ENCODE results near the gene RUNX2.
A peak's percentile ranks its signal among the peaks of the same experiment; 100 is the strongest.
"Not testable (repeated sequence)": the region's sequence is repeated elsewhere in the genome, so short reads cannot be mapped to it uniquely, and the experiment has no call there.

The RUNX2 gene

DNA sequence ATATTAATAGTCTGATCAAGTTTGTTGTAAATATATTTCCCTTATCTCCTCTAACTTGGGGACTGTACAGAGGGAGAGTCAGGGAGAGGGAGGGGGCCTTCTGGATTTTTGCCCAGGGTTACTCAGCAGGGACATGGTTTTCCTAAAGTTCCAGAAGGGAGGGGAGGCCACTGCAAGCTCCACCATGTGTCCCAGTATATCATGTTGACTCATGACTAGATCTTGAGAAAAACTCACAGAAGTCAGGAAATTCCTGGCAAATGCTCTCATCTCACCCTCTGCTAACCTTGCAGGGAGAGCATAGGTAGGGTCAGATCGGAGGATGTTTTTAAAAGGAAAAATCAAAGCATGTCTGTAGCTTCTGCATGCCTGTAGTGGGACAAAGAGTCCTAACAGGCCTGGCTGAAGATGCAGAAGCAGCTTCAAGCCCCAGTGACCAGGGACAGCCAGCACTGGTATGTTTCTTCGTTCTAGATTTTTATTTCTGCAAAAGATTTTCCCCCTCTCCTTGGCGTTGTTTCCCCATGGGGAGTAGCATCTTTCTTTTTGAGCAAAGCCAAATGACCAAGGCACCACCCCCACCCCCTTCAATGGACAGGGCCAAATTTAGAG is 322.5 kb downstream of the RUNX2 start:
- DNase-seq (ENCODE audit: low read depth) = no peak

DNA sequence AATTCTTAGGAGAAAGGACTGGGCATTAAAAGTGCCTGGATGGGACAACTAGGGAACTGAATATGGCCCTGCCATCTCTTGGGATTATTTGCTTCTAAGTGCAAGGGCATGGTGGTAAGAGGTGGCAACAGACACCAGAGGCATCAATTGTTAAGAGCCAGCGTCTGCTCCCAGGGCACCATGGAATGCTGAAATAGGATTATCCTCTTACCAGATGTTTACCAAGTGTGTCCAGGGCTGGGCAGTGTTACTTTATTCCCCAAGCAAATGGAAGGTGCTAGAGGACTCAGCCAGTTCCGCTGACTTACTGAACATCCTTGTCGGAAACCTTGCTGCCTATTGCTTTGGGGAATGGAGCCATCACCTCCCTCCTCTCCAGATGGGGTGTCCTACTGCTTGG is 323.2 kb downstream of the RUNX2 start:
- DNase-seq (ENCODE audit: low read depth) = no peak

DNA sequence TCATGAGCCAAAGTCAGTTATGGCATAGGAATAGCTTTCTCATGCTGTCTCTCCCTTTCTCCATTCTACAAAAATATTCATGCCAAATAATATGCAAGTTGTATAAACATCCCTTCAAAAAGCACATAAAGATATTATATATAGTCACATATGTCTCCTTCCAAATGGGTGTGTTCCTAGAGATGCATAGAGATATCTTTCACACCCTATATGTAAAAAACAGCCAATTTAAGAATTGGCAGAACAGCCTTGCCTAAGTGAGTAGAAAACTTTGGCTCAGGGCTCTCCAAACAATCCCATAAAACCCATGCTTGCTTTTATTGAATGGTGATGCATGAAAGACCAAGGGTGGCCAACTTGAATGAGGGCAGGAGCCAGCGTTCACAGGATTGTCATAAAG is 324.3 kb downstream of the RUNX2 start:
- DNase-seq (ENCODE audit: low read depth) = no peak

DNA sequence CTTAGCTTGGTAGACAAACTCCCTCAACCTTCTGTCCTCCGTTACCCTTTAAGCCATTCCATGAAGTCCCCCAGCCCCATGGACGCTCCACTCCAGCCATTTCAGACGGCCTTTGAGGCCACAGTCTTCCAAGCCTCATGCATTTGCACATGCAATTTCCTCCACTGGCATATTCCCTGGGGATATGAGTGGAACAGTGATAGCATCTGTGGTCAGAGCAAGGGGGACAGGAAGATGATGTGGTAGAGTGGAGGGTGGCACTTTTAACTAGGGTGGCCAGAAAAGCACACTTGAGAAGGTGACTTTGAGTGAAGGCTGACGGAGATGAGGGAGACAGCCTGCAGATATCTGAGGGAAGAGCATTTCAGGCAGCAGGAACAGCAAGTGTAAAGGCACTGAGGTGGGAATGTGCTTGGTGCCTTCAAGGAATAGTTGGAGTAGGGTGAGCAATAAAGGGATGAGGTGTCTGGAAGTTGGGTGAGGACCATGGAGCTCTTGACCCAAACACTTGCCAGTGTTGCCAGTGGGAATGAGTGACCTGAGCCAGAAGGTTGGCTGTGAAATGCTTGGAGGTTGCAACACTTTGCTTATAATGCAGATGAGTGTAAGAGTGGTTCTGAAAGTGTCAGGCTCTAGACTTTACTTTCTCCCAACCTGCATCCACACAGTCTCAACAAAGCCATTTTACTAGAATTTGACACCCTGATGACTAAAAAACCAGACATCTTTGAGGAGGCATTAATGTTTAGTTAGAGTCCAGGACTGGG is 325.2 kb downstream of the RUNX2 start:
- no peak for DNase-seq (ENCODE audit: low read depth)

DNA sequence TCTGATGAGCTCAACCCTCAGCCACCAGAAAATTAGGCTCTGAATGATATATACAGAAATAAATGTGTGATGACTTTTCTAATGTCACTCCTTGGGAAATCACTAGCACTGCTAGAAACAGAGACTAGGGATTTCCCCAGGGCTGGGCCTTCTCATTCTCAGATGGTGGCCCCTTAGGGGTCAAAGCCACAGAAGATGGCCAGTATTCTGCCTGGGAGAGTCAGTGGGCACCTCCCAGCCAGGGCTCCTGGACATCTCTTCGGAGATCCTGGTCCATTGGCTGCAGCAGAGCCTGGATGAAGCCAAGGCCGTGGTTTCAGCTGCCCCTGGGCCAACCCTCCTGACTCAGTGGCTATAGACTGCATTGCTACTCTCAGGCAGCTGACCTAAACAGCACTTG is 326.5 kb downstream of the RUNX2 start:
- DNase-seq (ENCODE audit: low read depth) = no peak

DNA sequence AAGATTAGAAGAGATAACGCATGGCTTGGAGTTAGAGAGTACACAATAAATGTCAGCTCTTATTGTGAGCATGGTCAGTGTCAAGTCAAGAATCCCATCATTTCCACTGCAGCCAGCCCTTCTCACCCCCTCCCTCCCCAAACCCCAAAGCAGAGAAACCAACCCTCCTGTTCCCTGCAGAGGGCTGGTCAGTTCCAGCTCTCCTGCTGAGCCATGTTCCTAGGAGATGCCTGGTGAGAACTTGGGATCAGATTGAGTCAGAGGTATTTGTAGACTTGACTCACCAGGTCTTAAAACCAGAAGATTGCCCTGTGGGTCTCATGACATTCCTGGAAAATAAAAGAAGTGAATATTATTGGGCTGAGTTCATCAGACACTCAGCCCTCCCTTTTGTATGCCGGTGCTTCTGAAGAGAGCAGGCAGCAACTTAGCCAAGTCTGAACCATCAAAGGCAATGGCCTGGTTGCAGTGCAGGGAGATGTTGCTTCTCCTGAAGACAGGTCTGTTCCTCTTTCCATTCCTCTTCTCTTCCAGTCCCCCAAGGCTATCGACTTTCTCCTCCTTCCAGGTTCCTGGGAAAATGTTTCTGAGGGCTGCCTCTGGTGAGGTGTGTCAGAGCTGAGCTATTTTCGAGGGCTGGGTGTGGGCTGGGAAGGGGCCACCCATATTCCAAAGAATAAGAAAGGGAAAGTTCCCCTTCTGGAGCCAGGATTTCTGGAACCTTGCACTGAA is 327.8 kb downstream of the RUNX2 start:
- DNase-seq (ENCODE audit: low read depth) = no peak

DNA sequence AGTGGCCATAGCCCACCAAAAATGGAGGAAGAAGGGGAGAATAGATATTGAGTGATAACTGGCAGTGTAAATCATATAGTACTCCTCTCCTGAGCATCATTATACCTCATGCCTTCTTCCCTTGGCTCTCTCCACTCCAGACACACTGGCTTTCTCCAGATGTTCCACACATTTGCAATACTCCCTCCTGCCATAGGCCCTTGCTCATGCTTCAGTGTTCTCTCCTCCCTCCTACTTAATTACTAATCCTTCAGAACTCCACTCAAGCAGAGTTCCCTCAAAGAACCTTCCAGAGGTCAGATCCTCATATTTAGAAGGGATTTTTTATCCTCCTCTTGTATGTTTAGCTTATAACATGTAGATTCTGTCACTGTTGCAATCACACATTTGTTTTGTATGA is 329.1 kb downstream of the RUNX2 start:
- DNase-seq (ENCODE audit: low read depth) = no peak

DNA sequence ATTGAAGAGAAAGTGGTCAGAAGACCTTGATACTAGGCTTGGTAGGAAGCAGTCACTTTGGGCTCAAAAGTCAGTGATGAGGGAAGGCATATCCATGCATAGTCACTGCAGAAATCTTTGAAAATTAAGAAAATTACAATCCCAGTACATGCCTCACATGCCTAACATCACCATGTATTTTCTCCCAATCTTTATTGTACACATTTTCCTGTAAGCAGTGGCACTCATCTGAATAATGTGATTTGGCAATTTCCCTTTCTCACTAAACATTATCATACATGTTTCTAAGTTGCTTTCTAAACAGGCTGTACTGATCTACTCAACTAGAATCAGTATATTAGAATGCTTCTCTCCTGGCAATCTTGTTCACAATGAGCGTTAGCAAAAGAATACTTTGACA is 330.3 kb downstream of the RUNX2 start:
- no peak for DNase-seq (ENCODE audit: low read depth)

DNA sequence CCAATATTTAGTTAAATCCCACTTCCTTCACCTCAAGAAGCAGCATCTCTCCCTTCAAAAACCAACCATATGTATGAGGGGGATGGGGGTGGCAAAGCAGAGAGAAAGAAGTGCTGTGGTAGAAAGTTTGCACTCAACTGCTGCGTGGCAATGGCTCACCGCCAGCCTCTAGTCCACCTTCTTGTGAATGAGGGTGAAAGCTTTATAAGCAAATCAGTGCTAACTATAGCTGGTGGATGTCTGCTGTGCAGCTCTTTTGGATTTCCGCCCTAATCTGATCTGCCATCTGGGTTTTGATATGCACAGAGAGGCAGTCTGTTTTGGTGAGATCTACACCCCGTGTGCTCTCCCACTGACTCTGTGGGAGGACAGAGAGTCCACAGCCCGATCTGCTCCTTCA is 330.8 kb downstream of the RUNX2 start:
- DNase-seq (ENCODE audit: low read depth) = no peak

DNA sequence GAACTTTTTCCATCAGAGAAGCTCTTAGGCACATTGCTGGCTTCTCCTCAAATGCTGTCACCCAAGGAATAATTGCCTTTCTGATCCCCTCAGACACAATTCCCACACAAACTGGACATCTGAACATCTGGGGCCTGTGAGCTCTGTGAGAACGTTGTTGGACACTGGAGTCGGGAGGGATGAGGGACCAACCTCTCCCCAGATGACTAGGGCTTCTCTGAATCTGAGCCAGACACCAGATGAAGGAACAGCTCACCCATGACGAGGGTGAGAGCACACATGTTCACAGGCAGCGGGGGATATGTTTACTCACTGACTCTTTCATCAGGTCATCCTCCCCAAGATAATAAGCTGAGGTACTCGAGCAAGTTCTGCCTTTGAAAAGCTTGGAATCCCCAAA is 333.5 kb downstream of the RUNX2 start:
- no peak for DNase-seq (ENCODE audit: low read depth)

DNA sequence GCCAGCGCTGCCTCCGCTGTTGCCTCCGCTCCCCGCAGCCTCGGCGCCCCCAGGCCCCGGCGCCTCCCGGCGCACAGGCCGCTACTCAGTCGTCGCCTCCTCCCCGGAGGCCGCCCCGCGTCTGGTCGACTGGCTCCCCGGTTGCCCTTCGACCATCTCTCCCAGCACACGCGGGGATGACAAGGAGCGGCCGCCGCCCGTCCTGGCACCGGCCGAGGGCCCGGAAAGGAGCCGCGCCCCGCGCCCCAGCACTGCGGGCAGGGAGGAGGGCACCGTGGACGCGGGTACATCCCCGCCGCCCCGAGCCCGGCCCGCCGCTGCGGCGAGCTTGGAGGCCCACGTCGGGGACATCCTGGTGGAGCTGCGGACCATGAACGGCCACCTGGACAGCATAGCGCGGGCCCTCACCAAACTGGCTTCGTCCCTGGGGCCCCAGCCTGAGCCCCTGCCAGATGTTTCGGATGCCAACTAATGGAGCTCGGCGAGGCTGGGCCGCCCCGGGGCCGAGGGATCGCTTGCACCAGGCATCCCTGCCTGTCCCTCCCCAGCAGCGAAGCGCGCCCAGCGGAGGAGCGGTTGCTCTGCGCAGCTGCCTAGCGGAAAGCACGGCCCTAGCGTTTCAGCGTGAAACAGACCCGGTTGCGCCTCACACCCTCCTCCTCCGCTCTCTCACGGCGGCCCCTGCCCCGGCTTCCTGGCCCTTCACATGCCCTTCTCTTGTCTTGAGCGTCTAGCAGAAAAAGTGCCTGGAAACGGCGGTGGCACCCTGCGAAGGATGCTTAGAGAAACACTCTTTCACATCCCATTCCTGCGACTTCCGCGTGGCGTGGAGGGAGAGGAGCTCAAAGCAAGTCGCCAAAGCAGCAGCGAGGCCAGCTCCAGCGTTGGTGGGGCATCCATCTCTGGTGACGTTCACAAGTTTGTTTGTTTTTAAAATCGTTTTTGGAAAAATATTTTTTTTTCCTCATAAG is 335.4 kb downstream of the RUNX2 start:
- DNase-seq (ENCODE audit: low read depth) = peak; percentile 15

DNA sequence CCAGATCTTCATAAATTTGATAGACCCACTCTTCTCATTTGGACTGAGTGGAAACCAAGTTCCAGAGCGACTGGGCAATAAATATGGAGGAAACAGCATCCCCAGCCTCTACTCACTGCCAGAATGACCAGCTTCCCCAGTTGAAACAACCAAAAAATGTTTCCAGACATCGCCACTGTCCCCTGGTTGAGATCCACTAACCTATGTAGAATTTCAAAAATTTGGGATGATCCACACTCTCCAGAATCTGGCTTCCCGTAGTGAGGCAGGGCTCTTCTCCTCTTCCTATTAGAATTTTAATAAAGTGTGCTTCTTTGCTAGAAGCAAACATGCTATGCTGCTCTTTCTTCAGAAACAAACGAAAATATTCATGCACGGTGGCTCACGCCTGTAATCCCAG is 336.6 kb downstream of the RUNX2 start:
- DNase-seq (ENCODE audit: low read depth) = no peak

DNA sequence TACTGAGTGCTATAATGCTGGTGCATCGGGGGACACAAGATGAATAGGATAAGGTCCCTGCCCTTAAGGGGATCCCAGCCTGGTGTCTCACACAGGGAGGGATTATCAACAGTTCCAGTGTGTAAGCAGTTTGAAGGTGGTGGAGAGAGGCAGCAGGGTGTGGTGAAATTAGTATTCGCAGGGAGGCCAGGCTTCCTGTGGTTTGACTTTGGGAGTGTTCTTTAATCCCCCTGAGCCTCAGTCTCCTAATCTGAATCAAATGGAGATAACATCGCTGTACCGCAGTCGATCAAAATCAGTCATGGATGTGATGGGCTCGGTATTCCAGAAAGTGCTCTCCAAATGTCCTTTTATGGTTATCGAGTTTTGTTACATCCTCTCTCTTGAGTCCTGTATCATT is 337.7 kb downstream of the RUNX2 start:
- DNase-seq (ENCODE audit: low read depth) = no peak

DNA sequence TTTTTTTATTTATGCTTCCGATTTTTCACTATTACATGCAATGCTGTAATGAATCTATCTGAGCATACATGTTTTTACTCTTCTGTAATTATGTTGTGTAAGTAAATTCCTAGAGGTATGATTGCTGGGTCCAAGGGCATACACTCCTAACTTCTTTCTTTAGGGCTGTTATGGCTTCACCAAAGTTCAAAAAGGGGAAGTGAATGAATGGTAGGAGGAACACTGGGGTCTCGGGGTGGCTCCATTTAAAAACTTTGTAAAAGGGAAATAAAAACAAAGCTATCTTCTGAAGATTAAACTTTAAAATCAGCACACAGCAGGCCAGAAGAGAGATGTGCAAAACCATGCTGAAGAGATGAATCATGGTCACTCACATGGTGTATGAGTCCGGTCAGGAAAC is 338.7 kb downstream of the RUNX2 start:
- DNase-seq (ENCODE audit: low read depth) = no peak

DNA sequence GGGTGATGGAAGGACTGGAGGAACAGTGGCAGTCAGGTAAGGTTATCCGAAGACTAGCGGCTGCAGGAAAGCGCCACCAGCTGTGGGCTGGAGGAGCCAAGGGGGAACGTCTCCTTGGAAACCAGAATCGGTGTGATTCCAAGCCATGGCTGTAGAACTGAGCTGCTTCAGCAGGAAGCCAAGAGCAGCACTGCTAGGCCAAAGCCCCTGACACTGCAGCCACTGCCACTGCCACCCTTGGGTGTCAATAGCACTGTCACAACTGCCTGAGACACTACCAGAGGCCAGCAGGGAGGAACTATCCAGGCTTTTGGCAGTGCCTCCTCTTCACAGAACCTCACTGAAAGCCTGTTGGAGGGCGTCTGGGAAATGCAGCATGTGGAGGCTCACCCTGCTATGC is 339.2 kb downstream of the RUNX2 start:
- no peak for DNase-seq (ENCODE audit: low read depth)

DNA sequence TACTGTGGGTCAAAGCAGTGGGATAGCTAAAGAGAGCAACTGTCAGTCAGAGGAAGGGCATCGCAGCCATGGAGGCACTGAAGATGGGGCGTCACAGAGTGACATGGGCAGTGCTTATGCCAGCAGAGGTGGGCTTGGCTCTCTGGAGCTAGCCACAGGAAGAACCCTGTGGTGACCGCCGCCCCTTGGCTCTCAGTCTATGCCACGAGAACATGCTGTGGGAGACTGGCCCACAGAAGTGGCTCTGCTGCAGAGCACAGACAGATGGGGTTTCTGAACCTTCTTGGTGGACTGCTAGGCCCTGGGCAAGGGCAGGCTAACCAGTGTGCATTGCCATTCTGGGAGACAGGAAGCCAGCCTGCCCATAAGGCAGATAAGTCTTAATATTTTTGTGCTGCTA is 339.6 kb downstream of the RUNX2 start:
- no peak for DNase-seq (ENCODE audit: low read depth)

DNA sequence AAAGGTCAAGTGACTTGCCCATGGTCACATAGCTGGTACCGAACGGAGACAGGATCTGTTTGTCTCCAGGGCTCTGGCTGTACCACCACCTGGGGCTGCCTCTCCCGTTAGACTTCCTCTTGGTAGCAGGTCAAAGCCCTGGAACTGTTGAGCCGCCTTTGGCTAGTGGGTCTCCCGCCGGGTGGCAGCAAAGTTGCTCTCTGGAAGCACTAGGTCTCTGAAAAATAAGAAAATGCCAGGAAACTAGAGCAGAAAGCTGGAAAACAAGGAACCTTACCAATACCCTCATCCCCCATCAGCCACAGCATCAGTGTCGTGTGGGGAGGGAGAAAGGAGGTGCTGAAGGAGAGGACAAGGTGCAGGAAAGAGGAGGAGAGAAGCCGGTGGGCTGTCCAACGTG is 340.6 kb downstream of the RUNX2 start:
- no peak for DNase-seq (ENCODE audit: low read depth)

DNA sequence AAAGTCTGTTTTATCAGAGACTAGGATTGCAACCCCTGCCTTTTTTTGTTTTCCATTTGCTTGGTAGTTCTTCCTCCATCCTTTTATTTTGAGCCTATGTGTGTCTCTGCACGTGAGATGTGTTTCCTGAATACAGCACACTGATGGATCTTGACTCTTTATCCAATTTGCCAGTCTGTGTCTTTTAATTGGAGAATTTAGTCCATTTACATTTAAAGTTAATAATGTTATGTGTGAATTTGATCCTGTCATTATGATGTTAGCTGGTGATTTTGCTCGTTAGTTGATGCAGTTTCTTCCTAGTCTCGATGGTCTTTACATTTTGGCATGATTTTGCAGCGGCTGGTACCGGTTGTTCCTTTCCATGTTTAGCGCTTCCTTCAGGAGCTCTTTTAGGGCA is 345.0 kb downstream of the RUNX2 start:
- DNase-seq (ENCODE audit: low read depth) = not testable (repeated sequence)

DNA sequence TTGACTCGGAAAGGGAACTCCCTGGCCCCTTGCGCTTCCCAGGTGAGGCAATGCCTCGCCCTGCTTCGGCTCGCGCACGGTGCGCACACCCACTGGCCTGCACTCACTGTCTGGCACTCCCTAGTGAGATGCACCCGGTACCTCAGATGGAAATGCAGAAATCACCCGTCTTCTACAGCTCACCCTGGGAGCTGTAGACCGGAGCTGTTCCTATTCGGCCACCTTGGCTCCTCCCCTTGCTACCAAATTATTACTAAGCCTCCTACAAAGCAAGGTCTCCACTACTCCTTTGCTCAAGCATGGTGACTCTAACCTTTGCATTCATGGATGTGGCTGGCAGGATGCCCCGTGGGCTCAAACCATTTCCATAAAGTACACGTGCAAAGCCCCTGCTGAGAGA is 347.0 kb downstream of the RUNX2 start:
- DNase-seq (ENCODE audit: low read depth) = not testable (repeated sequence)

DNA sequence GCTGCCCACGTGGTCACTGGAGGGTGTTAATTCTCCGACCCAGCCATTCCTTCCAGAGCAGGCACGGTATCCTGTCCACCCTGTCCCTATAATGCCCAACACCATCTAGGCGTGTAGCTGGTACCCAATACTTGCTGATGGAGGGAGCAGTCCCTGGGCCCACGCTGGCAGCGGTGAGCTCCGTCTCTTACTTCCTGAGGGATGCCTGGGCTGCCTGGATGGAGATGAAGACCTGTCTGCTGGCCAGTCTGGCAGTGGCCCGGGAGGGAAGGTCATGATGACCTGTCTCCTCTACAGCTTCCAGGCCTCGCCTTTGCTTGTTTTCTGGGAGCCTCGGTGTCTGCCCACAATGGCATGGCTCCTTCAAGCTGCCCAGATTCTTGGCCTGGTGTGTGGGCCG is 347.5 kb downstream of the RUNX2 start:
- no peak for DNase-seq (ENCODE audit: low read depth)

DNA sequence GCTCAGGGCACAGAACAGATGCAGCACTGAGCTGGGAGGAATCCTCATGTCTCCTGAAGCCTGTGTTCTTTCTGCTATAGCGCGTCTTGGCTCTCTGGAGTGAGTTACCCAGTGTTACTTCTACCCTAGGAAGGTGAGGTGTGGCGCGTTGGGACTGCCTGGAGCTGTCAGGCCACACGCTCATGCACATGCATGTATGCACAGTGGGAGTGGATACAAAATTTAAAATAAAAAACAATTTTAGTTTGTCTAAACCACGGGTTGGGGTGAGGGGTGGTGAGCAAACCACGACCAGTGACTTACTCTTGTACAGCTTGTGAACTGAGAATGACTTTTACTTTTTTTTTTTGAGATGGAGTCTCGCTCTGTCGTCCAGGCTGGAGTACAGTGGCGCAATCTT is 348.2 kb downstream of the RUNX2 start:
- DNase-seq (ENCODE audit: low read depth) = no peak

All from stimulated activated CD8-positive, alpha-beta memory T cell treated with anti-CD3 and anti-CD28 coated beads, Interleukin-12 subunit alpha, Interleukin-12 subunit beta, amount 100 ng/mL, for 4 hours (primary cell).